Right hindlimb (tissue), 1 donor: ENCODE measurements around the gene GJA10.
A peak's percentile ranks its signal among the peaks of the same experiment; 100 is the strongest.
"Not testable (repeated sequence)": the region's sequence is repeated elsewhere in the genome, so short reads cannot be mapped to it uniquely, and the experiment has no call there.

ENCODE experiments used
- DNase-seq: peaks from one replicate; pipeline ENCODE4 v3.0.0-alpha.2; 2018

The GJA10 gene

GRCh38 chr6:89894169-89894568, at the start of gene GJA10:
Gene GJA10 (plus strand): TSS chr6:89894469. CDS start chr6:89894469, 0 bp downstream.
- no peak for DNase-seq

GRCh38 chr6:89847513-89847912, 46.8 kb upstream of the GJA10 start:
- DNase-seq: not testable (repeated sequence)

DNA sequence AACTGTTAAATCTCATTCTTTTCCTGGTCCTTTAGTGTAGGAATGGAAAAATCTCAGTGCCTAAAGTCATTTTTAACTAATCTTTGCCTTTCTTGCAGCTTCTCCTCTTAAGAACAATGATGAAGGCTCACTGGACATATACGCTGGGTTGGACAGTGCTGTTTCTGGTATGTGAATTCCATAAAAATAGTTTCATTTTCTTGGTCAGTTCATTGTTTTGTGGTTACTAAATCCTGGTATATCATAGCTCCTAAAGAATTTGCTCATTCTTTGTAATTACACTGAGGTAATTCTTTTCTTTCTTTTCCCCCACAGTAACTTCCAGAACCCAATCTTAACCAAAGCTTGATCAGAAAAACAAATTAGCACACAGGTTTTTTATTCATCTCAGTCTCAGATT, 41.2 kb upstream of the GJA10 start:
- no peak for DNase-seq

DNA sequence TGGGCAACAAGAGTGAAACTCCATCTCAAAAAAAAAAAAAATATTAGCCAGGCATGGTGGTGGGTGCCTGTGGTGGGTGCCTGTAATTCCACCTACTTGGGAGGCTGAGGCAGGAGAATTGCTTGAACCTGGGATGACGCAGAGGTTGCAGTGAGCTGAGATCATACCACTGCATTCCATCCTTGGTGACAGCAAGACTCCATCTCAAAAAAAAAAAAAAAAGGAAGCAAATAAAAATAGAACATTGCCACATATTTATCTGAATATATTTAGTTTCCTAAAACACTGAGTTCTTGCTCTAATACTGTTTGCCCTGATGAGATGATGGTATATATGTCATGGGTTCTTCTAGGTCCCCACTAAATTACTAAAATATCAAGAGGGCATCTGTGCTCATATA, 36.2 kb upstream of the GJA10 start:
- no peak for DNase-seq

DNA sequence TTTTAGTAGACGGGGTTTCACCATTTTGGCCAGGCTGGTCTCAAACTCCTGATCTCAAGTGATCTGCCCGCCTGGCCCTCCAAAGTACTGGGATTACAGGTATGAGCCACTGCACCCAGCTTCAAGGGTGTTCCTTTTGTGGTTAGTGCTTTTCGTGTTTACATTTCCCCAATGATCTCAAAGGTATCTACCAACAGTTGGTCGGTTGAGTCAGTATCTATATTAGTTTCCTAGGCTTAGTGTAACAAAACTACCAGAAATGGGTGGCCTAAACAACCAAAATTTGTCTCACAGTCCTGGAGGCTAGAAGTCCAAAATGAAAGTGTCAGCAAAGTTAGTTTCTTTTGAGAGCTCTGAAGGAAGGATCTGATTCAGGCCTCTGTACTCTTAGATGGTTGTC, 34.5 kb upstream of the GJA10 start:
- DNase-seq: no peak

GRCh38 chr6:89862273-89862672, 32.0 kb upstream of the GJA10 start:
- DNase-seq: no peak

DNA sequence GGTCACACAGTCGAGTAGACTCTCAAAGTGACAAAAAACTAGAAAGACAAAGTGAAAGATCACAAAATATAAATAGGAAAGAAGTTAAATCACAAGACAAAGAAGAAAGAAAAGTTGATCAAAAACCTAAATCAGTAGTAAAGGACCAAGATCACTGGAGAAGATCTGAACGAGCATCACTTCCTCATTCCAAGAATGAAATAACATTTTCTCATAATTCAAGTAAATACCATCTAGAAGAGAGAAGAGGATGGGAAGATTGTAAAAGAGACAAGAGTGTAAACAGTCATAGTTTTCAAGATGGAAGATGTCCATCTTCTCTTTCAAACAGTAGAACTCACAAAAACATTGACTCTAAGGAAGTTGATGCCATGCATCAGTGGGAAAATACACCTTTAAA, 31.6 kb upstream of the GJA10 start:
- DNase-seq: no peak

- DNase-seq: no peak
These were observed 28.1 kb upstream of the GJA10 start for GRCh38 chr6:89866024-89866678.

DNA sequence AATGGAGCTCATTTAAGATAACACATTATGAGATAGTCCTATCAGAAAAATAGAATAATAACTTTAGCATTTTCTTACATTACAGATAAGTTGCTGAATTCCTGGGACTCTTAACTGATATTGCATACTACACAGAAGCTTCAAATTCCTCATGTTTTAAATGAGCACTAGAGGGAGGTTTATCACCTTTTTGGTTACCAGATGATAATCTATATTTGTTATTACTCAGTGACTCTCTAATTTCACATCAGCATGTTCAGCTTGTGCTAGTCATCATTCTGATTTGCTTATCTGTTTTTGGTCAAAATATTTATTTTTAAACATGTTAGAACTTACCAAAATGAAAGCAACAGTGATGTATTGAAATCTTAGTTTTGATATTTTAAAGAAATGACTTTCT, 20.5 kb upstream of the GJA10 start:
- DNase-seq: no peak

GRCh38 chr6:89874438-89874837, 19.8 kb upstream of the GJA10 start:
- DNase-seq: no peak

DNA sequence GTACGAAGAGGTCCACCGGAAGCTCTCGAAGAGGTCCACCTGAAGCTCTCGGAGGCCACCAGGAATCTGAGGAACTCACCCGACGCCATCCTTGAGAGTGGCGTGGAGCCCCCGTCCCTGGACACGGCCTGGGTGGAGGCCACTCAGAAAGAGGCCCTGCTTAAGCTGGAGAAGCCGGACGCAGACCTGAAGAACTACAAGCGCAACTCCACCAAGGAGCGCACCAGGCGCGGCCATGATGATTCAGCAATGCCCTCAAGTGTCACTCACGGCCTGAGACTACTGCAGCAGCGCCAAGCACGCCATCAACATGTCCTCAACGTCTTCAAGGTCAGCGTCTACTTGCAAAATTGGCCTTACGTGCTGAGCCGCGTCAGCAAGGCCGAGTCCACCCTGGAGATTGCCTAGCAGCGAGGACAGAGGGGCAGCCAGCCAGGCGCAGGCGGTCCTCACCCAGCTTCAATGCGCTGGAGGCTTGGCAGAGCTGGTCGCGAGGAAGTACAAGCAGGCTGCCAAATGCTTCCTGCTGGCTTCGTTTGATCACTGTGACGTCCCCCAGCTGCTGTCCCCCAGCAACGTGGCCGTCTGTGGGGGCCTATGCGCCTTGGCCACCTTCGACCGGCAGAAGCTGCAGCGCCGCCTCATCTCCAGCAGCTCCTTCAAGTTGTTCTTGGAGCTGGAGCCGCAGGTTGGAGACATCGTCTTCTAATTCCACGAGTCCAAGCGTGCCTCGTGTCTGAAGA, 7.7 kb upstream of the GJA10 start:
- no peak for DNase-seq

GRCh38 chr6:89887452-89888137, 6.7 kb upstream of the GJA10 start:
- DNase-seq: no peak

DNA sequence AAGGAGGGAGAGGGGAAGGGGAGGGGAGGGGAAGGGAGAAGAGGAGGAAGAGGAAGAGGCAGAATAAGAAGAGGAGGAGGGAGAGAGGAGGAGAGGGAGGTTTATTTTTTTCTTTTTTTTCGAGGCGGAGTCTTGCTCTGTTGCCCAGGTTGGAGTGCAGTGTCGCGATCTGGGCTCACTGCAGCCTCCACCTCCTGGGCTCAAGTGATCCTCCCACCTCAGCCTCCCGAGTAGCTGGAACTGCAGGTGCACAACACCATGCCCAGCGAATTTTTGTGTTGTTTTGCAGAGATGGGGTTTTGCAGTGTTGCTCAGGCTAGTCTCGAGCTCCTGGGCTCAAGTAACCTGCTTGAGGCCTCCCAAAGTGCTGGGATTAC, 6.1 kb upstream of the GJA10 start:
- DNase-seq: no peak

- no peak for DNase-seq
These were observed 5.4 kb upstream of the GJA10 start for GRCh38 chr6:89888871-89889270.

- DNase-seq: not testable (repeated sequence)
These were observed 3.3 kb upstream of the GJA10 start for GRCh38 chr6:89890845-89891528.

GRCh38 chr6:89892577-89892976, 1.7 kb upstream of the GJA10 start:
- DNase-seq: not testable (repeated sequence)

GRCh38 chr6:89895276-89895874, 1.1 kb downstream of the GJA10 start:
- DNase-seq: peak; percentile 80

DNA sequence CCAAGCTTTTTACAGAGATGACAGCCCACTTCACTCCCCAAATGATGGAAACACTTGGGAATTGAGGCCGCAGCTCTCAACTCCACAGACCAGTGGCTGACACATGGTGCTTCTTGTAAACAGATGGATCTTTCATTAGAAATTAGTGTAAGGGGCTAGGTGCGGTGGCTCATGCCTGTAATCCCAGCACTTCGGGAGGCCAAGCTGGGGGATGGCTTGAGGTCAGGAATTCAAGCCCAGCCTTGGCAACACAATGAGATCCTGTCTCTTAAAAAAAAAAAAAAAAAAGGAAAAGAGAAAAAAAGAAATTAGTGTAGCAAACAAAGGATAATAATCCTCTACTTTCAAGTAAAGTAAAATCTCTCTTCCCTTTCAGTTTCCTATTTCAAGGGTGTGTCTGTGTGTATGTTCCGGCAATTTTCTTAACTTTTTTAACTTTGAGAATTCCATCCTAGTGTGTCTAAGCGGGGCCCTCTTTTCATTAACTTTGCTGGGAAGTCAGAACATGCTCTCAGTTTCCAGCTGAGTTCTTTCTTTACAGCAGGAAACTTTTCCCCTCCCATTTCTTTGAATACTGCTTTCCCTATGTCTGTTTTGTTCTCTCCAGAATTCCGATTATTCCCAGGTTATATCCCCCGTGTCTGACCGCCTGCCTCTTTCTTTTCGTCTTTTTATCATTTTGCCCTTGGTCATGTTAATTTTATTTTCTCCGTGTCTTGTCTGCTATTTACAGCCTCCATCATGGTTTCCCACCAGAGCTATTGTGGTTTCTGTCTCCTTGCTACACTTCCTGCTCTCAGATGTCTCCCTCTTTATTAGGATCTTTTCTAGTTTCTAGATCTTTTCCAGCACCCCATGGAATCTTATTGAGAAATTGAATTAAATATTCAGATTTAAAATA, 16.0 kb downstream of the GJA10 start:
- not testable (repeated sequence) for DNase-seq

GRCh38 chr6:89910902-89911240, 16.6 kb downstream of the GJA10 start:
- DNase-seq: no peak

GRCh38 chr6:89916136-89916920, 22.1 kb downstream of the GJA10 start:
- no peak for DNase-seq

- DNase-seq: no peak
These were observed 22.9 kb downstream of the GJA10 start for GRCh38 chr6:89917216-89917615.
